ENCODE measurements around the gene ARMC8. TPM values are rescaled to one million over a fixed set of nuclear protein-coding genes. Genes with fewer than 3 reads are reported as not detected.

ARMC8 gene
- total RNA-seq, 4 donors from 2014 or later = 28.8 to 58.0 (median 36.6) TPM

DNA sequence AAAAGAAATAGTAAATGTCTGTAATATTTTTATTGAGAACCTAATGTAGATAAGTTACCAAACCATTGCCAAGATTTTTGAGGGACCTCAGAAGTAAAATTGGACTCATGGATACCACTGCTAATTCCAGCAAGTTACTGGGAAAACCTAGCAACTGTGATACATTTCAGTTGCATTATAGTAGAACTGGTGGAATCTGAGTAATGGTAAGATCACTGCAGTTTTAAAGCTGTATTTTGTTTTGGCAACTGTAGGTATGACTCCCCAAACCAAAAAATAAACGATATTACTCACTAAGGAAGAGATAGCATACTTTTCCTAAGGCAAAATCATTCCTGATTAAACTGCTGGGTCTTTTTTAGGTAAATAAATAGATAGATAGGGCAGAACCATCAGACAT, 54.0 kb downstream of the ARMC8 start:
- no peak for DNase-seq (ENCODE audit: low spot score in 2 of 2)
- intact Hi-C loops (cut with DNase I; ENCODE audit: low total_unique reads) = no loop called here
- WGBS, 2 donors = 68 to 77% methylated on average over 1 of the region's 1 CpG
- no peak overlapping the region for H3K4me3 ChIP-seq (ENCODE audit: low read depth, poor library complexity, severe bottlenecking)
- TF ChIP-seq, protein P1, sequence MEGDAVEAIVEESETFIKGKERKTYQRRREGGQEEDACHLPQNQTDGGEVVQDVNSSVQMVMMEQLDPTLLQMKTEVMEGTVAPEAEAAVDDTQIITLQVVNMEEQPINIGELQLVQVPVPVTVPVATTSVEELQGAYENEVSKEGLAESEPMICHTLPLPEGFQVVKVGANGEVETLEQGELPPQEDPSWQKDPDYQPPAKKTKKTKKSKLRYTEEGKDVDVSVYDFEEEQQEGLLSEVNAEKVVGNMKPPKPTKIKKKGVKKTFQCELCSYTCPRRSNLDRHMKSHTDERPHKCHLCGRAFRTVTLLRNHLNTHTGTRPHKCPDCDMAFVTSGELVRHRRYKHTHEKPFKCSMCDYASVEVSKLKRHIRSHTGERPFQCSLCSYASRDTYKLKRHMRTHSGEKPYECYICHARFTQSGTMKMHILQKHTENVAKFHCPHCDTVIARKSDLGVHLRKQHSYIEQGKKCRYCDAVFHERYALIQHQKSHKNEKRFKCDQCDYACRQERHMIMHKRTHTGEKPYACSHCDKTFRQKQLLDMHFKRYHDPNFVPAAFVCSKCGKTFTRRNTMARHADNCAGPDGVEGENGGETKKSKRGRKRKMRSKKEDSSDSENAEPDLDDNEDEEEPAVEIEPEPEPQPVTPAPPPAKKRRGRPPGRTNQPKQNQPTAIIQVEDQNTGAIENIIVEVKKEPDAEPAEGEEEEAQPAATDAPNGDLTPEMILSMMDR (IDR thresholded peaks at IDR 0.05) = no peak

DNA sequence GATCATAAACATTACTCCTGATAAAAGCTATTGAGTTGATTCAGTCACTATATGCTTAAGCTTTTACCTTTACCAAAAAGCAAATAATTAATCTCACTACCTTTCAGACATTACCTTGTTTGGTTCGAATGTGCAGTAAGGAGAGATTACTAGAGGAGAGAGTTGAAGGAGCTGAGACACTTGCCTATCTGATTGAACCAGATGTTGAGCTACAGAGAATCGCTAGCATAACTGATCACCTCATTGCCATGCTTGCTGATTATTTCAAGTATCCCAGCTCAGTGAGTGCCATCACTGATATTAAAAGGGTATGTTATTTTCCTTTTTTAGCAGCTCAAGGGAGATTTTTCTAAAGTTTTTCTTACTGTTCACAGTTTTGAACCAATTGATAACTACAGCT, 54.6 kb downstream of the ARMC8 start:
- TF ChIP-seq, protein P1 (IDR thresholded peaks at IDR 0.05) = no peak
- TF ChIP-seq POLR2A (IDR thresholded peaks at IDR 0.05) = no peak
- DNase-seq (ENCODE audit: low spot score in 2 of 2) = no peak
- WGBS, 2 donors = 92 to 98% methylated on average over 2 of the region's 2 CpGs
- intact Hi-C loops (cut with DNase I; ENCODE audit: low total_unique reads) = no loop called here
- H3K4me3 ChIP-seq (ENCODE audit: low read depth, poor library complexity, severe bottlenecking) = no peak overlapping the region

GRCh38 chr3:138242466-138242865, 55.4 kb downstream of the ARMC8 start:
- TF ChIP-seq, protein P1 (IDR thresholded peaks at IDR 0.05) = no peak
- TF ChIP-seq POLR2A (IDR thresholded peaks at IDR 0.05) = no peak
- 94 to 100% methylated on average over 1 of the region's 1 CpG for WGBS, 2 donors

GRCh38 chr3:138245026-138245425, 57.9 kb downstream of the ARMC8 start:
- no peak overlapping the region for H3K4me3 ChIP-seq (ENCODE audit: low read depth, poor library complexity, severe bottlenecking)
- intact Hi-C loops (cut with DNase I; ENCODE audit: low total_unique reads) = no loop called here
- TF ChIP-seq, protein P1 (IDR thresholded peaks at IDR 0.05) = no peak
- WGBS, 2 donors = 93 to 97% methylated on average over 9 of the region's 9 CpGs
- no peak for DNase-seq (ENCODE audit: low spot score in 2 of 2)

More at GRCh38 chr3:138242466-138242865, 55.4 kb downstream of the ARMC8 start:
- intact Hi-C loops (cut with DNase I; ENCODE audit: low total_unique reads) = no loop called here
- DNase-seq (ENCODE audit: low spot score in 2 of 2) = no peak
- no peak overlapping the region for H3K4me3 ChIP-seq (ENCODE audit: low read depth, poor library complexity, severe bottlenecking)

DNA sequence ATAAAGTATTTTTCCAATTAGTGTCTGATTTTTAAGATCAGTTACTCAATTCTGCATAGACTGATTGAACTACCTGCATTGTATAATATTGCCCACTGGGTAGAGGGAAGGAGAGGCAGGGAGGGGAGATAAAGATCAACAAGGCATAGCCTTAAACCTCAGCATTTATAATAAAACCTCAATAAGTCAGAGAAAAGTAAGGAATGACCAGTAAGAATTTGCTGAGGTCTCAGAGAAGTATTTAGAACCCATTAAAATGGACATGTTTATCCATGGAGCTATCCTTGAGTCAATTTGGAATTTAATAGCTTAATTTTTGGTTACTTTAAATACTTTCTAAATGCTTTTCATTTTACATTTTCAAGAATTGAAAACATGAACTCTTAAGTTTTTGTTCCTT, 62.5 kb downstream of the ARMC8 start:
- intact Hi-C loops (cut with DNase I; ENCODE audit: low total_unique reads) = no loop called here
- DNase-seq (ENCODE audit: low spot score in 2 of 2) = no peak
- no peak overlapping the region for H3K4me3 ChIP-seq (ENCODE audit: low read depth, poor library complexity, severe bottlenecking)
- TF ChIP-seq, protein P1 (IDR thresholded peaks at IDR 0.05) = no peak
- no peak for TF ChIP-seq POLR2A (IDR thresholded peaks at IDR 0.05)

DNA sequence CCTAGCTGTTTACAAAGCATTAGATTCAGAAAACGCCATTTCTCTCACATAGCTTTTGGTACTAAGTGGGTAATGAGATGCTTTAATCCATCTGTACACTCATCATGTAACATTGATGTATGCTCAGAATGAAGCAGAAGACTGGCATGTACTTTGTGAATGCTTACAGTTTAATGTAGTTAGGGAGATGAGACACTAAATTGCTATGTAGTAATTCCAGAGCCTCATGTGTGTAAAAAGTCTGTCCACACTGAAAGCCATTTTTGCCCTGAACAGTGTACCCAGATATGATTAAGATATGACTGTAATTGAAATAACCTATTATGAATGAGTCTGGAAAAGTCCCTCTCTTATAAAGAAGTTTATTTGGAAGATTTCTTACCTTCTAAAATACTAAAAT, 66.5 kb downstream of the ARMC8 start:
- TF ChIP-seq, protein P1 (IDR thresholded peaks at IDR 0.05) = no peak
- no peak for TF ChIP-seq POLR2A (IDR thresholded peaks at IDR 0.05)
- H3K4me3 ChIP-seq (ENCODE audit: low read depth, poor library complexity, severe bottlenecking) = no peak overlapping the region
- WGBS, 2 donors = 93 to 95% methylated on average over 1 of the region's 1 CpG
- intact Hi-C loops (cut with DNase I; ENCODE audit: low total_unique reads) = no loop called here
- no peak for DNase-seq (ENCODE audit: low spot score in 2 of 2)

Data from lower leg skin (tissue), 4 donors.